Activated naive CD8-positive, alpha-beta T cell treated with anti-CD3 and anti-CD28 coated beads, Interleukin-2, amount 50 U/mL, for 16 hours (primary cell): ENCODE results near the gene NFIB.

ENCODE experiments used
- DNase-seq: peaks from one replicate; pipeline ENCODE4 v3.0.0-alpha.2; 2020; ENCODE audit warnings: low read depth, low spot score

Gene NFIB

DNA sequence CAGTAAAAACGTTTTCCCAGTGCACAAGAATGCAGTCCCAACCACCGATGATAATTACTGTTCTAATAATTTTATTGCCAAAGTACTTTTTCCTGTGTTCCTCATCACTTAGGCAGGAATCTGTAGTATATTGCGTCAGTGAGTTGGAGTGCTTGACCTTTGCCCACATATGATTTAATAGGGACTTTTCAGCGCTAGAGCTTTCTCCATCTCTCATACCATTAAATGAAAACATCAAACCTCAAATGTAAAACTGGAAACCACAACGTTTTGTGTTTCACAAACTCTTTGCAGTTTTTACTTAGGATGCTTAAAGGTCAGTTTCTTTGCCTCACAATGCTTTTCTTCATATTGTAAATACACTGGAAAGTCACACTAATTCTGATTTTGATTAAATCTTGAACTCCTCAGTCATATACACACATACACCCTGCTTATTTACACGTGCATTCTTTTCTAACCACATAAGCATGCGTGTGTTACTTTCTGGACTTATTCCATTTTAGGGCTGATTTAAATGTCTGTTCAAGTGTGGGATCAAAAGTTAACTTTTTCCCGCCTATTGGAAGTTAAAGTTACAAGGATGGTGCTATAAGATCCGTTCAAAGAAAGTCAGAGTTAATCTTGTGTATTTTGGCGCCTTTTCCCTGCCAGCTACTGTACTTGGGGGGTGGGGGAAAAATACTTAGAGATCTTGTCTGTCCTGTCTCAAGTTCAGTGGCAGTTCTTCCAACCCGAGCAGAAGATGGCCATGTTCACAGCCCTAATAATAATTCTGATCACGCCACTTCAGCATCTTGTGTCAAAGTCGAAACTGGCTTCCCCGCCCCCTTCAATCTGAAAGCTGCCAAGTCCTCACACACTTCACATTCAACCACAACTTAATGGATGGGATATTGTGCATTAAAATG is 6.6 kb upstream of the NFIB start:
- no peak for DNase-seq

DNA sequence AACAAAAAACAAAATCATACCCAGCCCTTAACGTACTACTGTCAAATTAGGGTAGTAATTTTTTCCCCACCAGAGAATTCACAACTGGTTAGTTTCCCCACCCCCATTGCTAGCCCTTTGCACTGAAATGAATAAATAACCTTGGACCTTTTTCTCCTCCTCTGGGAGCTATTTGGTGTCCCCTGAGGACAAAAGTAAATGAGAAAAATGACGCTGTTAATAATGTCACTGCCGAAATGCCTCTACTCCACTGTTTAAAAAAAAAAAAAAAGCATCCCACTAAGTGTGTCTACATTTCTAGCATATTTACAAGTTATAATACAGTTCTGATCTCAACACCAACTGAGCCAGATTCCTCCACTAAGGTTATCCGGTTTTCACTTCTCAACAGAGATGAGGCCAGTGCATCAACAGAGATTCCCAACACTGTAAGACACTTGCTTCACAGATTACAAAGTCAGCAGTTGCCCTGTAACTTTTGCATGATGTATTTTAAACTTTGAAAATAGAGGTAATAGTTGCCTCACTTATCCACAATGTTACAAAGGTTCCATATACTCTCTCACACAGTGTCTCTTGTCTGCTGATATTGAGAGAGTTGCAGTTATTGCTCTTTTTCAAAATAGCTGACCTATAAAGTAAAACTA is 5.1 kb upstream of the NFIB start:
- DNase-seq = no peak

DNA sequence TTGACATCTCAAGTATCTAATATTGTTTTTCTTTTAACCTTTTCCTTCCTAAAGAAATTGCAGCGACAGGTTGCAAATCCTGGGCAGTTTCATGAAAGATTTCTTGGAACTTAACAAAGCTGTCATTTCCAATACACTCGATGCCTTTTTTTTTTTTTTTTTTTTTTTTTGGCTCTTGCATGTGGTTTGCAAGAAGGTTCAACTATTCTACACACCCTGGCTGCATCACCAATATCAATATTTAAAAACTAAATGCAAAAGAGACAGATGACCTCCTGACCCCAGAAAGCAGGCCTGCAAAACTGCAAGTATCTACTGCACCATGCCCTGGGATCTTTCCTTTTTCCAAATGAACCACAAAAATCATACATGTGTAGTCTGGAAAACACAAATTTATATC is 4.4 kb upstream of the NFIB start:
- no peak for DNase-seq

DNA sequence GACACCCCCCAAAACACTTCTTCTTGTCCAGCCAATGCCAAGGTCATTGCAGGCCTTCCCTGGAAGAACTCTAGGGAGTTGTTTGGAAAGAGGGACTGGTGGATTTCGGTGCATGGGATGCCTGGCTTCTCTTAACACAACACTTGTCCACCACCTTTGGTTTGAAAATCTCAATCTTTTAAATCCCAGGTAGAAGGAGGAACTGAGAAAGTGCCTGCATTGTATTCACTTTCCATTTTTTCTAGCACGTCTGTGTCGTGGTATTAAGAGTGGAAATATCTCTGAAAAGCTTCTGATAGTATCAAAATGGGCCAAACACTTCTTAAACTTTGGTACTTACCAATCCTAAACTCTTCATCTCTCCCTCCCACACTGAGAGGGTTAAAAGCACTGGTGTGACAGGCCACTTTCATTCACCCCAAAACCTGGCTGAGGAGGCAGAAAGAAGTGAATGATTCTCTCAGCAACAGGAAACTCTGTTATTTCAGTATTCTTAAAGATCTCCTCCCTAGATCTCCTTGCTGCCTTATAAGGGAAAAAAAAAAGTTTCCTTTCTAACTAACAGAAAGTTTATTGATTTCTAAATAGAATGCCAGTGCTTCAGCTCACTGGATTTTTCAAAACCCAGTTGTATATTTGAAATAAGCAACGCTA is 3.9 kb upstream of the NFIB start:
- no peak for DNase-seq

DNA sequence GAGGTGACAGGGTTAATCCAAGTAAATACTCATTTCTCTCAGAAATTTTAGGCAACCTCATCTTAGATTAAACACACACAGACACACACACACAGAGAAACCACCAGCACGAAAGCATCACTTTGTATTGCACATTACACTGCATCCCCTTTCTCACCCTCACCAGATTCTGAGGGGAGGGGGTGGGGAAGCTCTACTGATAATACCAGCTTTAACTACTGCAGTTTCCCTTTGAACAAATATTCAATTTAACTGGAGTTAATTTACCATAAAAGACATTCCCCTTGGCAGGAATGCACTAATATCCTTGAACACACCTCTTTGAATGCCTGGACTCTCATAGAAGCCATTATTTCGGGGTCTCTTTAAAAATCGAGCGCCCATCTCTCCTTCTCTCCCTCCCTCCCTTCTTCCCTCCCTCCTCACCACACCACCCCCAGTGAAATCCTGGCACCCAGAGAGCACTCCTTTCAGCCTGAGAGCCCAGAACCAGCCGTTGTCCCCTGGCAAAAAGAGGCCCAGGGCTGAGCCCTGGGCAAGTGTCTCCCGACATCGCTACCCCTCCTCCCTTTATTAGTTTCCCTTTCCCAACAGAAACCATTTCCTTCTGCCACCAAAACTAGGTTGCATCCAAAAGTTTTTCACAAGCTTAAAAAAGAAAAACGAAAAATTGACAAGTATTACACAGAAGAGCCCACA is 2.8 kb upstream of the NFIB start:
- DNase-seq = no peak

DNA sequence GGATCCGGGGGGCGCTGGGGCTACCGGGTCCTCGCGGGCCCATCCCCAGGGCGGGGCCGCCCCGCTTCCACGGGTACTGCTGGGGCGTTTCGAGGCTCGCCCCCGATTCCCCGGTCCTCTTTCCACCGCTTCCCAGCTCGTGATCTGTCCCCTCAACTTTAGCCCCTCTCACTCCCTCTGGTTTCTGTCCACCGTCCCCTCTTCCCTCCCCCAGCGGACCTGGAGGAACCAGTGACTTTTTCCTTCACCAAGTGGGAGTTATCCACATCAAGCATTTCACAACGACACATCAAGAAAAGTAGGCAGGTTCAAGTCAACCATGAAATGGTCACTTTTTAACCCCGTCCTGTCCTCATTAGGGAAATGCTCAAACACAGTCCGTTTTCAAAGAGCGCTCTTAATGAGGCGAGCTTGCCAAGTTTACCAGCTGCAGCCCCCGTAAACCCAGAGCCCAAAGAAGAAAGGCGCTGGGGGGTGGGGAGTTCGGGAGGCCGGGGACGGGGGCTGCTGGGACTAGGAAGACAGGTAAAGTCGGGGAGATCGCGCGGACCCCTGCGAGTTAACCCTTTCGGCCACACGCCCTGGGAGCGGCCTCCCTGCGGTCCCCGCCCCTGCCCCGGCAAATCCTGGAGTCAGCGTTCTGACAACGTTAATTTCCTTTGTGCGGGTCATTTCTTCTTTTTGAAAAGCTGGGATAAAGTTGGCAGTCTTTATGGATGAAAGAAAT is 2.1 kb upstream of the NFIB start:
- DNase-seq = no peak

DNA sequence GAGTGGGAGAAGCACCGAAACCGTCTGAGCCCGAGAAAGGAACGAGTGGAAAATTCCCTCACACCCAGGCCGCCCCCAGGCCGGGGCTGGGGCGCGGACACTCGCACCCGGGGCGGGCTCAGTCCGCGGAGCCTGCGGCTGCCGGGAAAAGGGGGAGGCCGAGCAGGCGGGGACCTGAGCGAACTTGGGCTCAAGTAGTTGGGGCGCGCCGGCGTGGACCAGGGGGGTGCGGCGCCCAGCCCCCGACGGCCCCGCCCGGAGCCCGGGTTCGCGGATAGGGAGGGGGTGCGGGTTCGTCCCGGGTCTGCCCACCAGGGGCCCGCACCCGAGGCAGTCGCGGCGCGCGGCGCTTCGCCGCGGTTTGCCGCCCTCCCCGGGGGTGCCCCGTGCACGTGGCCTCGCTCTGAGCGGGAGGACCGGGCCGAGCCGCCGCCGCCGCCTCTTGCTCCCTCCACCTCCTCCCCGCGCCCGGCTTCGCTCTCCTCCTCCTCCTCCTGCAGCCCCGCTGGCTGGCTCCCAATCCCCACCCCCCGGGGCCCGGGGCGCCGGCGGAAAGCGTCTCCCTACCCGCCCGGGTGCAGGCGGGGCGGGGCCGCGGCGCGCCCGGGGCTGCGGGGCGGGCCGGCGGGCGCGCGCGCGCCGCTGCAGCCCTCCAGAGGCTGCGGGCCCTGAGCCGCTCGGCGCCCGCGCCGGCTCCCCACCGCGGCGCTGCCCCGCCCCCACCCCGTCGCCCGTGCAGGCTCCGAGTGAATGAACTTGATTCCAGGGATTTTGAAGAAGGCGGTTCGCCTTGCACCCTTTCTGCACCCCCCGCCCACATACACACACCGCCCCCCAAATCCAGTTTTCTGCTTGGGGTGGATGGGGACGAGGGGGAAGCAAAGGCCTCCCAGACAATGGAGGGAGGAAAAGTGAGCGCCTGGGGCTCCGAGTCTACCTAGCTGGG is 1.3 kb upstream of the NFIB start:
- DNase-seq = no peak

DNA sequence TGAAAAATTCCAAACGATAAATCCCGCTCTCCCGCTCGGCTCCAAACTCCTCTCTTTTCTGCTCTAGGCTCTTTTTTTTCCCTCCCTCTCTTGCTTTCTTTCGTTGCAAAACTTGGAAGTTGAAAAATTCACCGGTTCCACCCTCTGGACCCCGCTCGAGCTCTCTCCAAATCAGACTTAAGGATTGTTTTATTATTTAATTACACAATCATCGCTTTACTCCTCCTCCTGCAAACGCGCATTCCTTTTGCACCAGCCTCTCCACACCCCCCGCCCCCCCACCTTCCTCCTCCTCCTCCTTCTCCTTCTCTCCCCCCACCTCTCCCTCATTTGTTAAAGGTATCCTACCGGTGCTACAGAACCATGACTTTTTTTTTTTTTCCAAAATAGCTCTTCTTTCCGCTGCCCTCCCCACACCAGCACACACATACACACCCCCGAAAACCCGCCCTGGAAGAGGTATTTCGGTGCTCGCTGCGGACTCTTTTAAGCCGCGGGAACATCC is 535 bp upstream of the NFIB start:
- no peak for DNase-seq

DNA sequence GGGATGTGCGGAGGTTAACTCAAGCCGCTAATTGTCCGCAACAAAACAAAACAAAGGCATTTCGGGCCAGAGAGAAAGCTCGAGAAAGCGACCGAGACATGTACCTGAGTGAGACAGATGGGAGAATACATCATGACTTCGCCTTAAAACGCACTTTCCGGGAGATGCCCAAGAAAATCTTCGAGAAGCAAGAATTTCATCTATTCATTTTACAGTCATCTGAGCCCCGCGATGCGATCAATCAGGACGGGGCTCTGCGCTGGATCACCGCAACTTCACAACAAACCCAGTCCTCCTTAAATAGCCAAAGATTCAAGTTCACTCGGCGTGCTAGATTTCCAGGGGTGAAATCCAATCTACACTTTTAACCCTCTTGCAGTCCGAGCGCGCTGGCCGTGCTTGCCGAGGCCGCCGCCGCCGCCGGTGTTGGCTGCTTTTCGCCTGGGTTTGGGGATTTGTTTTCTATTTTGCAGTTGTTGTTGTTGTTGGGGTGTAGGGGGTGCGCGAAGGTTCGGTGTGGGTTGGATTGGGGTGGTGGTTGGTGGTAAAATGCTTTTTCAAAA is 482 bp downstream of the NFIB start:
- DNase-seq = no peak

DNA sequence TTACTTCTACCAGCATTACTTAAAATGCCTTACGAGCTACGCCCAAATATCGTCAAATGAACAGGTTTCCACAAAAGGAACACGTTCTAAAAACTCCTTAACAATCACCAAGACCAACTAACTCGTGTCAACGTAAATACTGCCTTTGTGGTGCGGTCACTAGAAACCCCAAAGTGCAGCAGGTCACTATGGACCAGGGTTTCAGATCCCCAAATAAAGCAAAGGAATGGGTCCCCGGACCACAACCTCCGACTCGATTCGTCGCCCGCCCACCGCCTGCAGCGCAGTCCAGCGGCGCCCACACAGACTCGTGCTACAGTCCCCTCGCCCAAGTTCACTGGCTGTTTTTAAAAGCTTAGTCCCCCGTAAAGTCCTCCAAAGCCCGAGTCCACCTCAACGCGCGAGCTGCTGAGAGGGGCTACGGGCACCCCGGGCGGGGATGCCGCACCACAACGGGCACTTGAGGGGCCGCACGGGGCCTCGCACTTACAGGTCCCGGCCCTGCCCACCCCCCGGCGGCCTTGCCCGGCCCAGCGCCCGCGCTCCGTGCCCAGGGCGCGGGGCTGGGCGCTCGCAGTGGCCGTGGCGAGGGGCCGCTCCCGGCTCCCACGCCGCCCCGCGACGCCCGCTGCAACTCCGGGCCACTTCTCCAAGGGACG is 1.1 kb downstream of the NFIB start:
- DNase-seq = no peak

DNA sequence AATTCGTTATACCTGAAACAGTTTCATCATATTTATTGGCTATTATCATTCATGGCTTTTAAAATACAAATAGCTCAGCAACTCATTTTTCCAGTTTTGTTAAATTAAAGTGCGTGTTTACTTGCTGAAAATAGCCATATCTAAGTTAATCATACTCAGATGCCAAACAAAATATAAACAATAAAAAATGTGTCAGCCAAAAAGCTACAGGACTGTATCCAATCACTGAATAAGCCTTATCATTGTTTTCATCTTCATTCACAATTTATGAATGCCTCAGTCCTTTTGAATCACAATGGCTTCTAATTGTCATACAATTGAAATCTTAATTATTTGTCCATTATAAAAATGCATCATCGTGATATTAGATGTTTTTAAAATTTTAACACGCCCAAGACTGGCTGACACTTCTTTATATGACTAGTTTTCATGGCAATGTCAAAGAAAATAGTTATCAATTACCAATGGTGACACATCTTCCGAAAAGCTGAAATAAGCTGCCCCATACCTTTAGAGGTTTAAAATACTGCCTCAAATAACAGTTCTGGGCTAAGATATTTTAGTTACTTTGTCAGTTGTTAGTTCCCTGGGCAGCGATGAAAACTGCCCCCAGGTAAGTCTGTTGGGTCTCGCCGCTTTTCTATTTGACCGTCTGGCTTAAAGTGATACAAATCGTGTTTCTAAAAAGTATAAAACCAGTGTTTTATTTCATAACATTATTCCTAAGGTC is 1.8 kb downstream of the NFIB start:
- DNase-seq = no peak

DNA sequence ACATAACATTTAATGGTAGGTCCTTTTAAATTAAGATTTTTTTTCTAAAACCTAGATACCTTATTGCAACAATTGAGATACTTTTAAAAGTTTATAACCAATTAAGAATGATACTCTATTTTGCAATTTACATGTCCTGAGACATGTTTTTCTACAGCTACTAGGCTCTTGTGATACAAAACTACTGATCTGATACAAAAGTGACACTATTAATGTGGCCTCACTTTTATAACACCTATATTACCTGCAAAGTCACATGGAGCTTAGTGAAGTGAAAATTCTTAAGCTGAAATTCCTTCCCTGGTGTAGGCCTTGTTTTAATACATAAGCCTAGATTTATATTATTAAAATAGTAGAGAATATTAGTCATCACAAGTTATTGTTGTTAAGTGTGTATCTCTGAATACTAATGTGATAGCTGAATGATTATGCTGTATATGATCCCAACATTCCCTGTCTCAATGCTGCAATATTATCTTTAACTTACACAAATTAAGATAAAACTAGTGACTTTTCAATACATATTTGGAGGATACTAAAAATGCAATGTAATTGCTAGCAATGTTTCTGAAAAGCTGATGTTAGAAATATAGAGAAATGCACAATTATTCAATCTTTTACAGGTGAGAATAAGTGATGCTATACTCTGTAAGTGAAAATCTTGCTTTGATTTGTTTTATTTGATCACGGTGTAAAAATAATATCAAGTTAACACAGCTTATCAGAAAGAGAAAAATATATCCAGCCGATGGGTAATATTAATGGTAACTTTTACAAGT is 2.6 kb downstream of the NFIB start:
- no peak for DNase-seq

DNA sequence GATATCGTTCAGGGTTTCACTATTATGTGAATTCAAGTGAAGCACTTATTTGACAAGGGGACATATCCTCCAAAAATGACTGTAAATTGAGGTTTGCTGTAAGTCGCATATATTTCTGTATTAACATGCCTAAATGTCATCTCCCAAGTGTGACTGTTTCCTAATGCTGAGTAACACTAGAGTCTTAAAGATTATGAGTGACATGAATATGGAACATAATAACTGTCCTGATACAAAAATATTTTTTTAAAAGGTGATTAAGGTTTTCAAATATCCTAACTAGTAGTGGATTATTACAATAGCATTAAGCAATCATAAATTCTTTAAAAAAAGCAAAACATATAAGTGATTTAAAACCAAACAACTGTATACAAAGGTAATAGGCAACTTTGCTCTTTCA is 3.6 kb downstream of the NFIB start:
- no peak for DNase-seq

DNA sequence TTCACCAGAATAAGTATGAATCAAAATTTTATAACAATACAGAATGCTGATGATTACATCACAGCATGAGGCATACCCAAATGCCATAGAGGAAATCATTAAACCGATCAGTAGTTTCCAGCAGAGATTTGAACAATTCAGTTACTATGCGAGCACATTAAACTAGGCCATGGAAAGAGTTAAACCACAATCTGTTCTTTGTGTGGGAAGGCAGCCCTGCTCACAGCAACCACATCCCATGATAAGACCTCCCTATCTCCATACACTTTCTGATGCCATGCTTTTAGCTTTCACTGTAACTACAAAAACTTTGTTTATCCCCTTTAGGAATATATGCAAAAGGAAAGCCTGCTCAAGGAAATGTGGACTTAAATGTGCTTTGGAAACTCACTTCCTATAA is 4.5 kb downstream of the NFIB start:
- no peak for DNase-seq

DNA sequence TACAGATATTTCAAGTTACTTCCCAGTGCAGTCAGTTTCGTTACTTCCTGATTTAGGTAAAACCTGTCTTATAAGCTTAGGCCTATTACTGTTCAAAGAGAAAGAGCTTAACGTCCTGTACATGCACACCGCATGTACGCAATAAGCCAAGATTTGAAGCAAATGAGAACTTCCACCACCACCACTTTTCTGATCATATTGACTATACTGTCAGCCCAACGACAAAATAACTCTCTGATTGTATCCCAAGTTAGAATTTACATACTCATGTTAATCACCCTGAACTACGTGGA is 5.1 kb downstream of the NFIB start:
- no peak for DNase-seq

DNA sequence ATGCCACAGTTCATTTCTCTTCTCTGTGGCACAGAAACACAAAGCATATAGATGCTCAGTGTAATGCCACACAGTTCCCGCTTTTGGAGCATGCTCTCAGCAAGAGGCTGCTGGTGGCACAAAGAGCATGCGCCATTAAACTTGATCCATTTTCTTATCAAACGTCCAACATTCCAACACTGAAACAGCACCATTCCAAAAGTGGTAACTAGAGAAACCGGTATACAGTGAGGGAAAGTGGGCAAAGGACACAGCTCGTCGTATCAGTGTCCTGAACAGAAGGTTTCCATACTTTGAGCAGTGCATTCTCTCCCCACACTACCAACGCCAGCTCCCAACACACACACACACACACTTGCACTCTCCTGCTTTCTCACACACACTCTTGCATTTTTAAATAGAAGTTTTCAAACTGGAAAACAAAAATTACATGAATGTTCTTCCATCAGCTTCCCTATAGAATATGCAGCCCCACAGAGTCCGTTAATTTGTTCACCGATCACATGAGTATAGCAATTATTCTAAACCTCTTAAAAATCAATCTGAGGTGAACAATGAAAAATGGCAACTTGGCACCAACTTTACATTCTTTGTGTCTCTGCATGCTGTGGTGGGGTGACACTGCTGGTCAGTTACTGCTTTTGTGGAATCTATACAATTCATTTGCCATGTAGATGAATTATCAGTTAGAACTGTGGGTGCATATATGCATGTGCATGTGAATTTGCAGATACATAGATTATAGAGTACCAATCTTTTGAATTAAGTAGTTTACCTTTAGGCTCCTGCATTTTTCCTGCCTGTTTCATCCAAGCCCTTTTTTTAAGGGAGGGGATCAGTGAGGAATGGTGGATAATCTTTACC is 5.7 kb downstream of the NFIB start:
- DNase-seq = no peak
